ENCODE measurements around the gene REXO1.

The REXO1 gene

GRCh38 chr19:1818549-1819195, 29.6 kb downstream of the REXO1 start:
- DNase-seq: no peak
- in situ Hi-C loops (cut with MboI; ENCODE audit: low pct_unique_long_range_greater_than_20kb, low sequenced_read_pairs): no loop called here

- in situ Hi-C loops (cut with MboI; ENCODE audit: low pct_unique_long_range_greater_than_20kb, low sequenced_read_pairs): no loop called here
- DNase-seq: no peak
These were observed 30.6 kb downstream of the REXO1 start for GRCh38 chr19:1817553-1818179.

- in situ Hi-C loops (cut with MboI; ENCODE audit: low pct_unique_long_range_greater_than_20kb, low sequenced_read_pairs): no loop called here
- DNase-seq: no peak
These were observed 31.6 kb downstream of the REXO1 start for GRCh38 chr19:1816530-1817298.

- in situ Hi-C loops (cut with MboI; ENCODE audit: low pct_unique_long_range_greater_than_20kb, low sequenced_read_pairs): no loop called here
- DNase-seq: no peak
These were observed 32.4 kb downstream of the REXO1 start for GRCh38 chr19:1815605-1816529.

- no peak for DNase-seq
- in situ Hi-C loops (cut with MboI; ENCODE audit: low pct_unique_long_range_greater_than_20kb, low sequenced_read_pairs): no loop called here
These were observed 33.3 kb downstream of the REXO1 start for GRCh38 chr19:1814833-1815604.

GRCh38 chr19:1814391-1814790, 33.9 kb downstream of the REXO1 start:
- no peak for DNase-seq
- in situ Hi-C loops (cut with MboI; ENCODE audit: low pct_unique_long_range_greater_than_20kb, low sequenced_read_pairs): no loop called here

GRCh38 chr19:1813192-1814182, 34.8 kb downstream of the REXO1 start:
- in situ Hi-C loops (cut with MboI; ENCODE audit: low pct_unique_long_range_greater_than_20kb, low sequenced_read_pairs): no loop called here
- no peak for DNase-seq

- in situ Hi-C loops (cut with MboI; ENCODE audit: low pct_unique_long_range_greater_than_20kb, low sequenced_read_pairs): no loop called here
- peak; percentile 98 for DNase-seq
These were observed 35.7 kb downstream of the REXO1 start for GRCh38 chr19:1812426-1813191.

- in situ Hi-C loops (cut with MboI; ENCODE audit: low pct_unique_long_range_greater_than_20kb, low sequenced_read_pairs): no loop called here
These were observed 36.3 kb downstream of the REXO1 start, which contains the start of gene ATP8B3 for GRCh38 chr19:1811942-1812425. Gene ATP8B3, minus strand, starts transcription at chr19:1812276. Its CDS starts 540 bp downstream, at chr19:1811736.

GRCh38 chr19:1811472-1811894, 36.8 kb downstream of the REXO1 start:
- DNase-seq: no peak
- in situ Hi-C loops (cut with MboI; ENCODE audit: low pct_unique_long_range_greater_than_20kb, low sequenced_read_pairs): no loop called here

More at GRCh38 chr19:1811942-1812425, 36.3 kb downstream of the REXO1 start, which contains the start of gene ATP8B3:
- DNase-seq: no peak

- in situ Hi-C loops (cut with MboI; ENCODE audit: low pct_unique_long_range_greater_than_20kb, low sequenced_read_pairs): no loop called here
These were observed 37.7 kb downstream of the REXO1 start for GRCh38 chr19:1810439-1811160.

GRCh38 chr19:1809678-1810077, 38.6 kb downstream of the REXO1 start:
- no peak for DNase-seq
- in situ Hi-C loops (cut with MboI; ENCODE audit: low pct_unique_long_range_greater_than_20kb, low sequenced_read_pairs): no loop called here

More at GRCh38 chr19:1810439-1811160, 37.7 kb downstream of the REXO1 start:
- no peak for DNase-seq

GRCh38 chr19:1808395-1808731, 39.9 kb downstream of the REXO1 start:
- in situ Hi-C loops (cut with MboI; ENCODE audit: low pct_unique_long_range_greater_than_20kb, low sequenced_read_pairs): no loop called here
- DNase-seq: no peak

- DNase-seq: no peak
- in situ Hi-C loops (cut with MboI; ENCODE audit: low pct_unique_long_range_greater_than_20kb, low sequenced_read_pairs): no loop called here
These were observed 40.4 kb downstream of the REXO1 start for GRCh38 chr19:1807695-1808394.

GRCh38 chr19:1807030-1807694, 41.1 kb downstream of the REXO1 start:
- DNase-seq: no peak
- in situ Hi-C loops (cut with MboI; ENCODE audit: low pct_unique_long_range_greater_than_20kb, low sequenced_read_pairs): no loop called here

Measured in KBM-7 (cell line).